ENCODE data around the gene ASB1. TPM values are rescaled to one million over a fixed set of nuclear protein-coding genes. Genes with fewer than 3 reads are reported as not detected.

Gene ASB1
- total RNA-seq, 1 donor from 2014 or later, result 16.7 TPM

- H3K9me3 ChIP-seq, result no peaks in the 10 kb centered on the region
- DNase-seq (ENCODE audit: extremely low spot score in 2 of 2), result no peak
- H3K27me3 ChIP-seq, result no peaks in the 10 kb centered on the region
- TF ChIP-seq CTCF (IDR thresholded peaks at IDR 0.05) (no peak), POLR2AphosphoS5 (IDR thresholded peaks at IDR 0.05; ENCODE audit: insufficient read depth in 1 of 2, low read depth in 1 of 2) (no peak), POLR2A (IDR thresholded peaks at IDR 0.05) (no peak)
- peaks cover 11% of the 10 kb centered on the region for H3K4me1 ChIP-seq
- H3K36me3 ChIP-seq, result peaks cover 0 to 46% of the 10 kb centered on the region in 2 donors
- no peak overlapping the region for H3K27ac ChIP-seq
- intact Hi-C loops (cut with DNase I), result no loop called here
- H3K4me3 ChIP-seq, result no peak overlapping the region
Observed at GRCh38 chr2:238445409-238446190, 18.9 kb downstream of the ASB1 start.

- Histone ChIP-seq H3K27me3 (no peaks in the 10 kb centered on the region), H3K9me3 (no peaks in the 10 kb centered on the region), H3K4me1 (peaks cover 9% of the 10 kb centered on the region), H3K36me3 (peaks cover 0 to 49% of the 10 kb centered on the region in 2 donors), H3K4me3 (no peak overlapping the region), H3K27ac (no peak overlapping the region)
- no peak for TF ChIP-seq POLR2A (IDR thresholded peaks at IDR 0.05)
- no peak for TF ChIP-seq POLR2AphosphoS5 (IDR thresholded peaks at IDR 0.05; ENCODE audit: insufficient read depth in 1 of 2, low read depth in 1 of 2)
- no peak for TF ChIP-seq CTCF (IDR thresholded peaks at IDR 0.05)
- DNase-seq (ENCODE audit: extremely low spot score in 2 of 2), result peak; percentile 72 to 84
- intact Hi-C loops (cut with DNase I), result no loop called here
Observed at GRCh38 chr2:238446371-238446770, 19.6 kb downstream of the ASB1 start.

GRCh38 chr2:238448031-238448955 lies 21.6 kb downstream of the ASB1 start:
- no peak overlapping the region for H3K27ac ChIP-seq
- H3K36me3 ChIP-seq, result peaks cover 0 to 63% of the 10 kb centered on the region in 2 donors
- DNase-seq (ENCODE audit: extremely low spot score in 2 of 2), result peak in 1 of 2 donors; percentile 71

GRCh38 chr2:238449241-238449640 lies 22.5 kb downstream of the ASB1 start:
- H3K36me3 ChIP-seq, result peaks cover 0 to 62% of the 10 kb centered on the region in 2 donors
- TF ChIP-seq CTCF (IDR thresholded peaks at IDR 0.05) (no peak), POLR2A (IDR thresholded peaks at IDR 0.05) (no peak), POLR2AphosphoS5 (IDR thresholded peaks at IDR 0.05; ENCODE audit: insufficient read depth in 1 of 2, low read depth in 1 of 2) (no peak)
- H3K4me3 ChIP-seq, result no peak overlapping the region
- no peaks in the 10 kb centered on the region for H3K4me1 ChIP-seq
- peak in 1 of 2 donors; percentile 72 for DNase-seq (ENCODE audit: extremely low spot score in 2 of 2)
- no peaks in the 10 kb centered on the region for H3K27me3 ChIP-seq
- H3K9me3 ChIP-seq, result no peaks in the 10 kb centered on the region
- intact Hi-C loops (cut with DNase I), result no loop called here
- no peak overlapping the region for H3K27ac ChIP-seq

More at GRCh38 chr2:238448031-238448955, 21.6 kb downstream of the ASB1 start:
- Histone ChIP-seq H3K4me3 (no peak overlapping the region), H3K4me1 (no peaks in the 10 kb centered on the region), H3K27me3 (no peaks in the 10 kb centered on the region), H3K9me3 (no peaks in the 10 kb centered on the region)
- intact Hi-C loops (cut with DNase I), result no loop called here
- TF ChIP-seq POLR2A (IDR thresholded peaks at IDR 0.05) (no peak), POLR2AphosphoS5 (IDR thresholded peaks at IDR 0.05; ENCODE audit: insufficient read depth in 1 of 2, low read depth in 1 of 2) (no peak), CTCF (IDR thresholded peaks at IDR 0.05) (no peak)

Measured in vagina (tissue), 2 donors.